HEK293 (cell line): Measurements from ENCODE around the gene RGN.

Experiments used
- ATF2 ChIP-seq: fragments of 450-650 bp; formaldehyde crosslinking; IDR thresholded peaks from 2 replicates; pipeline ENCODE4 v1.5.1; 2016; ENCODE audit warnings: missing biosample characterization, missing genetic modification characterization, low read depth
- BCL11A ChIP-seq: fragments of 450-650 bp; formaldehyde crosslinking; IDR thresholded peaks from 2 replicates; pipeline ENCODE4 v1.5.1; 2016; ENCODE audit warnings: low read depth, missing biosample characterization, missing genetic modification characterization
- CTCF ChIP-seq: fragments of 450-650 bp; formaldehyde crosslinking; IDR thresholded peaks from 2 replicates; pipeline ENCODE4 v1.5.1; 2016; ENCODE audit warnings: missing biosample characterization, missing genetic modification characterization
- OSR2 ChIP-seq: fragments of 450-650 bp; formaldehyde crosslinking; IDR thresholded peaks from 2 replicates; pipeline ENCODE4 v1.5.1; 2016; ENCODE audit warnings: missing biosample characterization, missing genetic modification characterization
- ZFP69B ChIP-seq: fragments of 450-650 bp; formaldehyde crosslinking; IDR thresholded peaks from 2 replicates; pipeline ENCODE4 v1.5.1; 2016; ENCODE audit warnings: missing biosample characterization, missing genetic modification characterization
- ZNF223 ChIP-seq: fragments of 450-650 bp; formaldehyde crosslinking; IDR thresholded peaks from 2 replicates; pipeline ENCODE4 v1.5.1; 2016; ENCODE audit warnings: missing biosample characterization, missing genetic modification characterization
- ZNF23 ChIP-seq: fragments of 450-650 bp; formaldehyde crosslinking; IDR thresholded peaks from 2 replicates; pipeline ENCODE4 v1.5.1; 2016; ENCODE audit warnings: missing biosample characterization, missing genetic modification characterization, borderline replicate concordance
- ZNF501 ChIP-seq: fragments of 450-650 bp; formaldehyde crosslinking; IDR thresholded peaks from 2 replicates; pipeline ENCODE4 v1.5.1; 2016; ENCODE audit warnings: missing biosample characterization, missing genetic modification characterization
- ZNF777 ChIP-seq: fragments of 450-650 bp; formaldehyde crosslinking; IDR thresholded peaks from 2 replicates; pipeline ENCODE4 v1.5.1; 2017; ENCODE audit warnings: missing biosample characterization, missing genetic modification characterization, borderline replicate concordance
- TF ChIP-seq, protein P1 (sequence below): fragments of 450-650 bp; formaldehyde crosslinking; IDR thresholded peaks from 2 replicates; pipeline ENCODE4 v1.5.1; 2016; ENCODE audit warnings: missing biosample characterization, missing genetic modification characterization
- TF ChIP-seq, protein P2 (sequence below): fragments of 450-650 bp; formaldehyde crosslinking; IDR thresholded peaks from 2 replicates; pipeline ENCODE4 v1.5.1; 2016; ENCODE audit warnings: missing biosample characterization, missing genetic modification characterization

DNA sequence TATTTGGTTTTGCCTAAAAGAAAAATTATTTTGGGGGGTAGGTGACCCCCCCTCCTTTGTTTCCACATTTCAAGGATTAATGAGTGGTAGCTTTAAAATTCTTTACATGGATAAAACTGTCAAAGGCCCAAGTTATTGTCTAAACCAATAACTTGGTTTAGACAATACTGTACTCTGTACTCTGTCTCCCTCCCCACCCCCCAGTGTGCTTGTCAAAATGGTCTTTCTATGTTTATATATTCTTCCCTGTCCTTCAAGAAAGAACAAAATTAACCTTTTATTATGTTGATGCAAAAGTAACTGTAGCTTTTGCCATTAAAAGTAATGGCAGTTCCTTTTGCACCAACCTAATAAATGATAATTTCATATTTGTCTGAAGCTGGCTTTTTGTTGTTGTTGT is 9.5 kb upstream of the RGN start:
- TF ChIP-seq CTCF (no peak), BCL11A (no peak), ZFP69B (tag by site-specific recombination) (no peak), ZNF777 (no peak), ZNF501 (tag by site-specific recombination) (no peak), ZNF23 (no peak), OSR2 (tag by site-specific recombination) (no peak), ZNF223 (no peak), ATF2 (no peak)
- TF ChIP-seq, protein P1, sequence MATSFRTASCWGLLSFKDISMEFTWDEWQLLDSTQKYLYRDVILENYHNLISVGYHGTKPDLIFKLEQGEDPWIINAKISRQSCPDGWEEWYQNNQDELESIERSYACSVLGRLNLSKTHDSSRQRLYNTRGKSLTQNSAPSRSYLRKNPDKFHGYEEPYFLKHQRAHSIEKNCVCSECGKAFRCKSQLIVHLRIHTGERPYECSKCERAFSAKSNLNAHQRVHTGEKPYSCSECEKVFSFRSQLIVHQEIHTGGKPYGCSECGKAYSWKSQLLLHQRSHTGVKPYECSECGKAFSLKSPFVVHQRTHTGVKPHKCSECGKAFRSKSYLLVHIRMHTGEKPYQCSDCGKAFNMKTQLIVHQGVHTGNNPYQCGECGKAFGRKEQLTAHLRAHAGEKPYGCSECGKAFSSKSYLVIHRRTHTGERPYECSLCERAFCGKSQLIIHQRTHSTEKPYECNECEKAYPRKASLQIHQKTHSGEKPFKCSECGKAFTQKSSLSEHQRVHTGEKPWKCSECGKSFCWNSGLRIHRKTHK (tag by site-specific recombination): no peak
- TF ChIP-seq, protein P2, sequence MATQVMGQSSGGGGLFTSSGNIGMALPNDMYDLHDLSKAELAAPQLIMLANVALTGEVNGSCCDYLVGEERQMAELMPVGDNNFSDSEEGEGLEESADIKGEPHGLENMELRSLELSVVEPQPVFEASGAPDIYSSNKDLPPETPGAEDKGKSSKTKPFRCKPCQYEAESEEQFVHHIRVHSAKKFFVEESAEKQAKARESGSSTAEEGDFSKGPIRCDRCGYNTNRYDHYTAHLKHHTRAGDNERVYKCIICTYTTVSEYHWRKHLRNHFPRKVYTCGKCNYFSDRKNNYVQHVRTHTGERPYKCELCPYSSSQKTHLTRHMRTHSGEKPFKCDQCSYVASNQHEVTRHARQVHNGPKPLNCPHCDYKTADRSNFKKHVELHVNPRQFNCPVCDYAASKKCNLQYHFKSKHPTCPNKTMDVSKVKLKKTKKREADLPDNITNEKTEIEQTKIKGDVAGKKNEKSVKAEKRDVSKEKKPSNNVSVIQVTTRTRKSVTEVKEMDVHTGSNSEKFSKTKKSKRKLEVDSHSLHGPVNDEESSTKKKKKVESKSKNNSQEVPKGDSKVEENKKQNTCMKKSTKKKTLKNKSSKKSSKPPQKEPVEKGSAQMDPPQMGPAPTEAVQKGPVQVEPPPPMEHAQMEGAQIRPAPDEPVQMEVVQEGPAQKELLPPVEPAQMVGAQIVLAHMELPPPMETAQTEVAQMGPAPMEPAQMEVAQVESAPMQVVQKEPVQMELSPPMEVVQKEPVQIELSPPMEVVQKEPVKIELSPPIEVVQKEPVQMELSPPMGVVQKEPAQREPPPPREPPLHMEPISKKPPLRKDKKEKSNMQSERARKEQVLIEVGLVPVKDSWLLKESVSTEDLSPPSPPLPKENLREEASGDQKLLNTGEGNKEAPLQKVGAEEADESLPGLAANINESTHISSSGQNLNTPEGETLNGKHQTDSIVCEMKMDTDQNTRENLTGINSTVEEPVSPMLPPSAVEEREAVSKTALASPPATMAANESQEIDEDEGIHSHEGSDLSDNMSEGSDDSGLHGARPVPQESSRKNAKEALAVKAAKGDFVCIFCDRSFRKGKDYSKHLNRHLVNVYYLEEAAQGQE (tag by site-specific recombination): no peak
